Hematopoietic multipotent progenitor cell treated with erythropoietin and hydrocortisone succinate and interleukin-3 and kit ligand, for 6 days (in vitro differentiated cells): ENCODE results near the gene PTGES2.

Experiments
- DNase-seq: peaks from one replicate; pipeline ENCODE4 v3.0.0-alpha.2; 2015

The PTGES2 gene

GRCh38 chr9:128153060-128153946 lies 25.8 kb upstream of the PTGES2 start:
- no peak for DNase-seq

DNA sequence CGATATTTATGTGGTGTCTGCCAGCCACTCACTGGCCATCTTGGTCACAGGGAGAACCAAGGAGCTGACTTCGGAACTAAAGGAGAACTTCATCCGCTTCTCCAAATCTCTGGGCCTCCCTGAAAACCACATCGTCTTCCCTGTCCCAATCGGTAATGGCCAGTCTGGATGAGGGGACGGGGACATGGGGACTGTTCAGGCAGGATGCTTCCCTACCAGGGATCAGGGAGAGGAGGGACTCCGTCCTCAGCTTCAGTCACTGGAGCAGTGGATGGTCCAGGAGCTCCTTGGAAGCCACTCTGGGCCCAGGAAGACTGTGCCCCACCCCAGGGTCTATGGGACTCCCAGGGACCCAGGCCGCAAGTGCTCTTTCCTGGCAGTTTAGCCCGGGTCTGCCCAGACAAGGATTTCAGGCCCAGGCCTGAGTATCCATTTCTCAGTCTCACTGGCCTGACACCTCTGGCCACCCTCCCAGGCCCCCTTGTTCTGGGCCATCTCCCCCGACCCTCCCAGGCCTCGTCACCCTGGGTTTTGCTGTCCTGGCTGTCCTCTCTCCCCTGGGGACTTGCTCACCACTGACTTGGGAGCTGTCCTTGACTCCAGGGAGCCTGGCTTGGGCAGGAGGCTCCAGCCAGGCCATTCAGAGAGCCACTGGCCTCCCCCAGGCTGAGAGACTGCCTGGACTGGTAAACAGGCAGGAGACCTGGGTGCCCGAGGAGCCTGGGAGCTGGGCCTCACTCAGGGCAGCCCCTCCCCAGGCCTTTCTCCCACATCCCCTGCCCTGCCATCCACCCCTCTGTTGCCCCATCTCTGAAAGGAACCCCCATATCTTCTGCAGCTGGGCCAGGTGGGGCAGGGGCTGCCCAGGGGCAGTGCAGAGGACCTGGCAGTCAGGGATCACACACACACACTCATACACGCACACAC lies 24.9 kb upstream of the PTGES2 start:
- no peak for DNase-seq

DNA sequence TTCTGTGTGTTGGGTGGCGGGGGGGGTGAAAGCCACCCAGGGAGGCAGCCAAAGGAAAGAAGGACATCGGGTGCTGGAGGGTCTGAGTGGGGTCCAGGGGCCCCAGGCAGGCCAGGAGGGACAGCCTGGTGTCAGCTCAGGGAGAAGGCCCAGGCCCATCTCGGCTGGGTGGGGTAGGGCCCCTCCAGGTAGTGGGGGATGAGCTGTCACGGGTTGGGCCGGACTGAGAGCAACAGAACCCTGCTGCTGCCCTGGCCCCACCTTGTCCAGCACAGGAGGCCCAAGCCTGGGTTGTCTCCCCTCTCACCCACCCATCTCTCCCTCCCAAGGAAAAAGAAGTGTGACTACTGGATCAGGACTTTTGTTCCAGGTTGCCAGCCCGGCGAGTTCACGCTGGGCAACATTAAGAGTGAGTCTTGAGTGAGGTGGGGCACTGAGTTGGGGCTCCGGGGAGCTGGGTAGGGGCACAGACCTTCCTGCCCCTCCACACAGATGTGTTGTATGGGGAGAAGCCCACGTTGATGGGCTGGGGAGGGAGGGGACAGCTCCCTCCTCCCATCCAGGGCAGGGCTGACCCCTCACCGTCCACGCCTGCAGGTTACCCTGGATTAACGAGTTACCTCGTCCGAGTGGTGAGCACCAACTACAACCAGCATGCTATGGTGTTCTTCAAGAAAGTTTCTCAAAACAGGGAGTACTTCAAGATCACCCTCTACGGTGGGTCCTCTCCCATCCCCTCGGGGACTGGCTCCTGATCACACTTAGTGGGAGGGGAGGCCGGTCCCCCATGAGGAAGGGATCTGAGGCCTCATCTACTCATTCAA lies 24.0 kb upstream of the PTGES2 start:
- no peak for DNase-seq

- DNase-seq: peak; percentile 79
Observed at GRCh38 chr9:128150594-128151308, 23.2 kb upstream of the PTGES2 start.

GRCh38 chr9:128149951-128150593 lies 22.5 kb upstream of the PTGES2 start:
- DNase-seq: peak; percentile 89

DNA sequence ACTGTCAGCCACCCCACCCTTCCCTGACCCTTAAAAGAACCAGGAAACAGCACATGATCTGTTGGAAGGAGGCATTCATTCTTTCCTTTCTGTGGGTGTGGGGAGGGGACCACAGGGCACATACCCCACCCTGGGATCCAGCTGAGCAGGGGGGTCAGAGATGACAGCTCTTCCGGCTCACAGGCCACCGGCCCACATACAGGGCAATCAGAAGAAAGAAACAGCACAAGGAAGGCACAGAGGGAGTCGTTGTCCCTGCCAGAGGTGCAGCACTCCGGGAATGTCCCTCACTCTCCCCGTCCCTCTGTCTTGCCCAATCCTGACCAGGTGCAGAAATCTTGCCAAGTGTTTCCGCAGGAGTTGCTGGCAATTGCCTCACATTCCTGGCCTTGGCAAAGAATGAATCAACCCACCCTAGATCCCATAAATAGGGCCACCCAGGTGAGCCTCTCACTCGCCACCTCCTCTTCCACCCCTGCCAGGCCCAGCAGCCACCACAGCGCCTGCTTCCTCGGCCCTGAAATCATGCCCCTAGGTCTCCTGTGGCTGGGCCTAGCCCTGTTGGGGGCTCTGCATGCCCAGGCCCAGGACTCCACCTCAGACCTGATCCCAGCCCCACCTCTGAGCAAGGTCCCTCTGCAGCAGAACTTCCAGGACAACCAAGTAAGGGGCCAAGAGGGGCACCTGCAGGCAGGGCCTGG lies 21.6 kb upstream of the PTGES2 start, which contains the start of gene LCN2:
Gene LCN2, plus strand, starts transcription at position 453 of the 701 bp plus-strand sequence. Its CDS starts 73 bp downstream, at position 526.
- DNase-seq: no peak

GRCh38 chr9:128148509-128149000 lies 21.0 kb upstream of the PTGES2 start:
- no peak for DNase-seq

DNA sequence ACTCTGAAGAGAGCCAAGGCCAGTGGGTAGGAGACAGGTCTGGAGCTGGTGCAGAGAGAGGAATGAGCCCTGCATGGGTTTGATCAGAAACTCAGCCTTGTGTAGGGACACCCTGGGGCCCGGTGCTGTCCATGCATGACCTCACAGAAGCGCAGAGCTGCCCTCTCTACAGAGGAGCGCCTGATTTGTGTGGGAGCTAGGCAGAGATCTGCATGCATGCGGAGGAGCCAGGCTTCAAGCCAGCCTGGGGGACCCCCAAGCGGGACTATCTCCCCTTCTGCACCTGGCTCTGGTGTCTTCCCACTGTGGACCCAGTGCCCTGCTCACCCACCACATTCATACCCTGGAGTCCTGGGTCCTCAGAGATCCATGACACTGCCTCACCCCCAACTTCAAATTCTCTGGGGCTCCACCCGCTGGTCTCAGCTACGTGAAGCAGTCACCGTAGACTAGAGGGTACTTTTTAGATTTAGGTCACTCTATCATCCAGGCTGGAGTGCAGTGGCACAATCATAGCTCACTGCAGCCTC lies 19.1 kb upstream of the PTGES2 start:
- DNase-seq: no peak

GRCh38 chr9:128145951-128146351 lies 18.4 kb upstream of the PTGES2 start:
- no peak for DNase-seq

DNA sequence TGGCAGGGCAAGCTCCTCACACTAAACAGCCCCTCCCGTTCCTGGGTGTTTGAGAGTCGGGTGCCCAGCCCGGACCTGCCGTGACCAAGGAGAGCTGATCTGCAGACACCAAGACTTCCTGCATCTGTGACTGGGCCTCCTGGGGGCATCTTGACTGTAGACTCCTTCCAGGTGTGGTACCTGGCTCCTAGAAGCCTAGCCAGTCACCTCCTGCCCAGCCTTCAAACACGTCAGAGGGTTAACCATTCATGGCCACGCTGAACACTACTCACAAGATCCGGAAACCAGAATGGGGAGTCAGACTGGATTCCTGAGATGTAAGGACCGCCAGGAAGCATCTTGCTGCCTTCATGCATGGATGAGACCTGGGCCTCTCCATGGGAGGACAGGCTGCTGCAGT lies 18.0 kb upstream of the PTGES2 start:
- no peak for DNase-seq

DNA sequence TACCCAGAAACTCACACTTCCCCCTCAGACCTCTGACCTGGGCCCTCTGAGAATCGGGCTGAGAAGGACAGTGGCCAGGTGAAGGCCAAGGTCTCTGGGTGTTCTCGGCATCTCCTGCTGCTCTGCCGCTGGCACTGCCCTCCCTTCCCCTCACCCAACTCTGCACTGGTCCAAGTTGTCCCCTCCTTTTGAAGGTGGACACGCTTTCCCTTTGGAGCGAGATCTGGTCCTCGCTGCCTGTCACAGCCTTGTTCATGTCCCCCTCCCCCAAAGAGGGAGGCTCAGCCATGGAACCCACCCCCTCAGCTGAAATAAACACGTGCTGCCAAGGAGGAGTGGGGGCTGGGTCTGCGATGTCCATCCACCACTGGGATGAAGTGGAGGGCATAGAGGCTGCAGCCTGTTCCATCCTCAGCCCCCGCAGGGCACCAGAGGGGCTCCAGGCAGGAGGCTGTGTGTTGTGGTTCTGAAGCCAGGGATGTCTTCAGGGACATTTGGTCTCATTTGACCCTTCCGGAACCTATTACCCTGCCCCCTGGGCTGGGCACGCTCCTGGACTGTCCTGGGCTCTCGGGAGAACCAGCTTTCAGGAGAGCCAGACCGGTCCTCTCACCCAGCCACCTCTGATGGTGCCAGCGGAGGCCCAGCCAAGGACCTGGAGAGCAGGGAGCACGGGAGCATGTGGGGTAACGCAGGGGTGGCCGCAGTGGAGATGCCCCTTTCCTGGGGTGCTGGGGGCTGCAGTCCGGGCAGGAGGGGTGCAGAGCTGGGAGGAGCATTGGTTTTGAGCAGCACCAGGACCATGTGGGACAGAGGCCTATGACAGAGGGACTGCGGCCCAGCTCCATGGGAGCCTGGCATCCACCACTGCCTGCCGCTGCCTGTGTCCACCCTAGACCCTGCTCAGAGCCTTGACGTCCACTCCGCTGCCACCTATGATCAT lies 17.0 kb upstream of the PTGES2 start:
- DNase-seq: no peak

DNA sequence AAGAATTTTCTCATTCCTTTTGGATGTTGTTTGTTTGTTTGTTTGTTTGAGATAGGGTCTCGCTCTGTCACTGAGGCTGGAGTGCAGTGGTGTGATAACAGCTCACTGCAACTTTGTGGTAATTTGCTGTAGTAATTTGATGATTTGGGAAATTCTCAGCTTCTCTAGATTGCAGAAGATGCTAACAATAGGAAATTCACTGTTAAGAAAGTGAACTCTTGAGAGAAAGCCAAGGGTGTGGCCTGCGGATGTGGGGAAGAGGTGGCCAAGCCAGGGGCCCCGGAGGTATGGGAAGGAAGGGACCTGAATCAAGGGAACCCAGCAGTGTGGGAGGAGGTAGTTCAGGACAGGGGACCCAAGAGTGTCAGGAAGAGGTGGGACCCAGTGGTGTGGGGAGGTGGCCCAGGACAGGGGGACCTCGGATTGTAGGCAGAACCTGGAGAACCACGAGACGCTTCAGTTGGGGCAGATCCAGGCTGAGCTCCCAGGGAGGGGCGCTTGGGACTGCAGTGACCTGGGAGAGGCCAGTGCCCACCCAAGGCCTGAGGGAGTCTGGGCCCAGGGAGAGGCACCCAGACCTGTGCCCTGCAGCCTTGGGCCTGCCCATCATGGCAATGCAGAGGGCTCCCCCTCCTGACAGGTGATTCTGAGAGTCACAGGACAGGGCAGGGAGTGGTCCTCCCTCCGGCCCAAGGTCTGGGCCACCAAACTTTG lies 16.2 kb upstream of the PTGES2 start:
- DNase-seq: peak; percentile 46

- no peak for DNase-seq
Observed at GRCh38 chr9:128142596-128142995, 15.1 kb upstream of the PTGES2 start.

GRCh38 chr9:128142061-128142460 lies 14.5 kb upstream of the PTGES2 start:
- peak; percentile 53 for DNase-seq

- DNase-seq: no peak
Observed at GRCh38 chr9:128141604-128142003, 14.1 kb upstream of the PTGES2 start.

- no peak for DNase-seq
Observed at GRCh38 chr9:128139621-128140020, 12.1 kb upstream of the PTGES2 start.

GRCh38 chr9:128138001-128138400 lies 10.5 kb upstream of the PTGES2 start:
- DNase-seq: no peak
